Left lung (tissue), 10 donors: ENCODE measurements around the gene HOXD12. TPM values are rescaled to one million over a fixed set of nuclear protein-coding genes. Genes with fewer than 3 reads are reported as not detected.

Experiments
- ATAC-seq: fragments of 200-7000 bp; cut with Tn5 transposase; one replicate; pipeline ENCODE4 v1.9.1; 2020; ENCODE audit warnings: moderate library complexity
- DNase-seq, 4 donors: peaks; one replicate each; pipeline ENCODE4 v3.0.0-alpha.2; 2013 to 2020
- H3K27ac ChIP-seq, 2 donors: fragments of 200-600 bp; sonication (generic) in 1 of 2; one replicate each; pipeline versions ENCODE4 v1.5.0 to v1.8.0; 2020 to 2021
- H3K27me3 ChIP-seq, 2 donors: fragments of 200-600 bp; sonication (generic) in 1 of 2; one replicate each; pipeline versions ENCODE4 v1.5.0 to v1.8.0; 2020 to 2021
- H3K36me3 ChIP-seq, 2 donors: fragments of 200-600 bp; sonication (generic) in 1 of 2; one replicate each; pipeline versions ENCODE4 v1.5.0 to v1.8.0; 2020 to 2021
- H3K4me1 ChIP-seq, 2 donors: fragments of 200-600 bp; one replicate each; pipeline ENCODE4 v1.8.0; 2021
- H3K4me3 ChIP-seq, 2 donors: fragments of 200-600 bp; sonication (generic) in 1 of 2; one replicate each; pipeline versions ENCODE4 v1.5.0 to v1.8.0; 2020 to 2021; ENCODE audit warnings: mild to moderate bottlenecking in 1 of 2
- H3K9me3 ChIP-seq, 2 donors: fragments of 200-600 bp; sonication (generic) in 1 of 2; one replicate each; pipeline versions ENCODE4 v1.5.0 to v1.8.0; 2020 to 2021
- CTCF ChIP-seq, 2 donors: fragments of 200-600 bp; sonication (generic) in 1 of 2; IDR thresholded peaks; one replicate each; pipeline versions ENCODE4 v1.5.0 to v1.8.0; 2021; ENCODE audit warnings: antibody characterized with exemption in 2 of 2
- intact Hi-C, 2 donors: fragments of 100-400 bp; cut with DNase I; formaldehyde crosslinking; loops; one replicate each; pipeline versions ENCODE4 v1.11.2 to v1.14.2; 2022
- polyA plus RNA-seq, 6 donors: library from polyadenylated mRNA; unstranded; fragments of 120-200 nt; gene quantifications; one replicate each; pipeline ENCODE4 v1.2.1, GENCODE V29; 2013; ENCODE audit not compliant: insufficient read length in 6 of 6
- total RNA-seq, 2 donors: library from RNA; stranded (reverse); fragmentation: NEBNext Ultra II Directional; extraction: Animal tissue kit (Norgen Biotek cat#: 25700); gene quantifications; one replicate each; pipeline ENCODE4 v1.2.1, GENCODE V29; 2021
- donor health status: DM: no; HTN: yes; CAD: no.
- donor health status: DM: no; HTN: no; CAD: no.

The HOXD12 gene
- total and polyA plus RNA-seq, 8 donors: not detected

- H3K4me1 ChIP-seq: peaks cover 0 to 21% of the 10 kb centered on the region in 2 donors
- ATAC-seq (no peak), DNase-seq (peak in 1 of 4 donors; percentile 72)
- peaks cover 98 to 100% of the 10 kb centered on the region in 2 donors for H3K27me3 ChIP-seq
- no peaks in the 10 kb centered on the region for H3K9me3 ChIP-seq
- H3K4me3 ChIP-seq: no peak overlapping the region
- intact Hi-C loops: no loop called here
- no peak overlapping the region for H3K27ac ChIP-seq
- no peaks in the 10 kb centered on the region for H3K36me3 ChIP-seq
- no peak for TF ChIP-seq CTCF (IDR thresholded peaks at IDR 0.05)
These were observed 4.9 kb downstream of the HOXD12 start for GRCh38 chr2:176104316-176105077.

GRCh38 chr2:176105078-176105729 lies 5.6 kb downstream of the HOXD12 start:
- peaks cover 0 to 21% of the 10 kb centered on the region in 2 donors for H3K4me1 ChIP-seq
- H3K27ac ChIP-seq: no peak overlapping the region
- TF ChIP-seq CTCF (IDR thresholded peaks at IDR 0.05): no peak
- no peak overlapping the region for H3K4me3 ChIP-seq
- DNase-seq (no peak), ATAC-seq (no peak)
- peaks cover 98 to 100% of the 10 kb centered on the region in 2 donors for H3K27me3 ChIP-seq
- no peaks in the 10 kb centered on the region for H3K9me3 ChIP-seq
- no peaks in the 10 kb centered on the region for H3K36me3 ChIP-seq
- intact Hi-C loops: no loop called here

GRCh38 chr2:176105730-176106580 lies 6.4 kb downstream of the HOXD12 start:
- Histone ChIP-seq H3K9me3 (no peaks in the 10 kb centered on the region), H3K4me1 (peaks cover 0 to 21% of the 10 kb centered on the region in 2 donors), H3K36me3 (no peaks in the 10 kb centered on the region), H3K4me3 (no peak overlapping the region), H3K27ac (no peak overlapping the region), H3K27me3 (peaks cover 98 to 100% of the 10 kb centered on the region in 2 donors)
- no peak for TF ChIP-seq CTCF (IDR thresholded peaks at IDR 0.05)
- DNase-seq: no peak
- ATAC-seq: no peak
- intact Hi-C loops: no loop called here

- intact Hi-C loops: no loop called here
- Histone ChIP-seq H3K9me3 (no peaks in the 10 kb centered on the region), H3K4me3 (peak within 1 kb of the TSS in 1 of 2 donors; percentile 15), H3K36me3 (no peaks in the 10 kb centered on the region), H3K4me1 (peaks cover 0 to 21% of the 10 kb centered on the region in 2 donors), H3K27me3 (peaks cover 98 to 100% of the 10 kb centered on the region in 2 donors), H3K27ac (no peak within 1 kb of the TSS)
- DNase-seq (peak in 1 of 4 donors; percentile 71), ATAC-seq (peak; percentile 42)
- no peak for TF ChIP-seq CTCF (IDR thresholded peaks at IDR 0.05)
These were observed 7.3 kb downstream of the HOXD12 start, which contains the start of gene HOXD11 for GRCh38 chr2:176106581-176107539. HOXD11 (plus strand) TSS chr2:176107280; CDS start chr2:176107356, 76 bp downstream.
